Measurements from ENCODE around the gene KRT13.

The KRT13 gene

GRCh38 chr17:41505809-41506767 lies 676 bp upstream of the KRT13 start:
- no peak for DNase-seq (ENCODE audit: low spot score)
- no peak for TF ChIP-seq CTCF (IDR thresholded peaks at IDR 0.05; ENCODE audit: extremely low read depth, insufficient read depth, missing control alignments)
- in situ Hi-C loops (cut with MboI; ENCODE audit: low pct_unique_long_range_greater_than_20kb, low sequenced_read_pairs, unreplicated experiment): no loop called here

GRCh38 chr17:41504246-41504977 lies 1.0 kb downstream of the KRT13 start:
- DNase-seq (ENCODE audit: low spot score): no peak
- TF ChIP-seq CTCF (IDR thresholded peaks at IDR 0.05; ENCODE audit: extremely low read depth, insufficient read depth, missing control alignments): no peak
- in situ Hi-C loops (cut with MboI; ENCODE audit: low pct_unique_long_range_greater_than_20kb, low sequenced_read_pairs, unreplicated experiment): no loop called here

DNA sequence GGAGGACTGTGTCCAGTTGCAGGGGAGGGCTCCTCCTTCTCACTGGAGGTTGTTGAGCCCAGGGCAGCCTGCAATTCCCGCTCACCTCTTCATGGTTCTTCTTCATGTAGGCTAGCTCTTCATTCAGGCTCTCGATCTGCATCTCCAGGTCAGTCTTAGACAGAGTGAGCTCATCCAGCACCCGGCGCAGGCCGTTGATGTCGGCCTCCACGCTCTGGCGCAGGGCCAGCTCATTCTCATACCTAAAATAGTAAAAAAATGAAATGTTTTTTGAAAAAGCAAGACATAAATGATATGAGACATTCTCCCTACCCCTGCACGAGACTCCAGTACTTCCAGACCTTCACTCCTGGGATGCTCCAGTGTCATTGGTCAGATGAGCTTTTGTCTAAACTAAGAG lies 2.2 kb downstream of the KRT13 start:
- no peak for DNase-seq (ENCODE audit: low spot score)
- no peak for TF ChIP-seq CTCF (IDR thresholded peaks at IDR 0.05; ENCODE audit: extremely low read depth, insufficient read depth, missing control alignments)
- in situ Hi-C loops (cut with MboI; ENCODE audit: low pct_unique_long_range_greater_than_20kb, low sequenced_read_pairs, unreplicated experiment): no loop called here

DNA sequence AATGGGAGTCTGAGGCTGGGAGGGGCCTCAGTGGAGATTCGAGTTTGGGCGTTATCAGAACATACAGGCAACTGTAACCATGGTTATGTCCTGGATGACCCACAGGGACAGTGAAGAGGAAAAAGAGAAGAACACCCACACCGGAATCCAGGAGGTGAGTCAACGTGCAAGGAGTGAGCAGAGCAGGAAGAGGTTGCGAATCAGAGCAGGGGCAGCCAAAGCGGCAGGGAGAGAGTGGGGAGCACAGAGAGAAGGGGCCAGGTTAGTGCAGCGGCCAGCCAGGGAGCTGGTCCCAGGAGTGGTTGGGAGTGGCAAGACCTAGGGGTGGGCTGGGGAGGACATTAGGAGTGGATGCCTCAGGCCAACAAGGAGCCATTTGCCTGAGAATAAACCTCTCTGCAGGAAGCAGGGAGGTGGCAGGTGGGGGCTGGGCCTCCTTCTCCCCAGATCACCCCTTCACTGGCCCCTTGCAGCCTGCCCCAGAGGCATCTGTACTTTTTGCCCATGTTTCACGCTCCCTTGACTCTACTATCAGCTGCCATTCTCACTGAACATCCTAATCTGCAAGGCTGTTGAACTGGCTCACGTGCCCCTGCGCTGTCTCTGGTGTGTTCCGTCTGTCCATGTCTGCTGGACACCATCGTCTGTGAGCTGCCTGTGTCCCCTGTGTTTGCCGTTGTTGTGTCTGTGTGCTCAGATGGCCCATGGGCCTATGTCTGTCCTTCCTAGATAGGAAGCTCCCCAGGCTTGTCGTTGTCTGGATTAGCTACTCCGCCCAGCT lies 5.1 kb downstream of the KRT13 start:
- DNase-seq (ENCODE audit: low spot score): no peak
- TF ChIP-seq CTCF (IDR thresholded peaks at IDR 0.05; ENCODE audit: extremely low read depth, insufficient read depth, missing control alignments): no peak
- in situ Hi-C loops (cut with MboI; ENCODE audit: low pct_unique_long_range_greater_than_20kb, low sequenced_read_pairs, unreplicated experiment): no loop called here

GRCh38 chr17:41499714-41500113 lies 5.7 kb downstream of the KRT13 start:
- TF ChIP-seq CTCF (IDR thresholded peaks at IDR 0.05; ENCODE audit: extremely low read depth, insufficient read depth, missing control alignments): no peak
- no peak for DNase-seq (ENCODE audit: low spot score)
- in situ Hi-C loops (cut with MboI; ENCODE audit: low pct_unique_long_range_greater_than_20kb, low sequenced_read_pairs, unreplicated experiment): loop anchor here (25.0 kb wide), 1 partner anchor 88 kb away; the partner anchor contains the start of gene KRT14

DNA sequence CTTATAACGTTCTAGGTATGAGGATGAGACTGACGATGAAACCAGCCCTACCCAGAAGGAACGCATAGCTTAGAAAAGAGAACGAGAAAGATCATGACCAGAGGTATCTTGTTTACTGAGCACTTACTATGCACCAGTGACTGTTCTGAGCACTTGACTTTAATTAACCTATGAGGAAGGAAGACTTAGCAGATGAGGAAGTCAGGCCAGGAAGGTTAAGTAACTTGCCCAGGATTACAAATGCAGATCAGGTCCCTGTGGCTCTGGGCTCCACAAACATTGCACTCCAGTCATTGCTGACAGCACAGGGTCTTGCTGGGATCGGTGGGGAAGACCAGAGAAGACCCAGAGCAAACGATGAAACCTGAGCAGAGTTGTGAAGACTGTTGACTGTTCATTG lies 7.1 kb downstream of the KRT13 start:
- DNase-seq (ENCODE audit: low spot score): no peak
- in situ Hi-C loops (cut with MboI; ENCODE audit: low pct_unique_long_range_greater_than_20kb, low sequenced_read_pairs, unreplicated experiment): loop anchor here (25.0 kb wide), 1 partner anchor 89 kb away; the partner anchor contains the start of gene KRT14
- no peak for TF ChIP-seq CTCF (IDR thresholded peaks at IDR 0.05; ENCODE audit: extremely low read depth, insufficient read depth, missing control alignments)
